Measurements from ENCODE around the gene SMYD5.

SMYD5 gene

GRCh38 chr2:73205611-73206010 lies 8.4 kb upstream of the SMYD5 start:
- H3K27ac ChIP-seq (ENCODE audit: insufficient read depth in 1 of 2, low read depth in 1 of 2, low read length in 2 of 2, poor library complexity in 1 of 2, severe bottlenecking in 2 of 2): no peak overlapping the region
- no peak for DNase-seq
- H3K4me1 ChIP-seq (ENCODE audit: control extremely low read depth in 1 of 4, control insufficient read depth in 4 of 4, insufficient read depth in 4 of 4, low read length in 3 of 4): peaks cover 0 to 17% (median 14%) of the 10 kb centered on the region in 4 experiments
- POLR2A ChIA-PET: no interaction called here
- no peaks in the 10 kb centered on the region for H3K36me3 ChIP-seq (ENCODE audit: control insufficient read depth in 4 of 4, insufficient read depth in 4 of 4, low read length in 3 of 4)
- peaks cover 0 to 5% (median 4%) of the 10 kb centered on the region in 5 experiments for H3K9me3 ChIP-seq (ENCODE audit: control extremely low read depth in 1 of 5, control insufficient read depth in 4 of 5, insufficient read depth in 2 of 5, low read depth in 1 of 5, low read length in 4 of 5)
- H3K27me3 ChIP-seq (replicated peaks in 2 of 5; ENCODE audit: control insufficient read depth in 4 of 5, insufficient read depth in 5 of 5, low read length in 4 of 5): peaks cover 8 to 47% (median 17%) of the 10 kb centered on the region in 5 experiments
- H3K4me3 ChIP-seq (ENCODE audit: control insufficient read depth in 1 of 7, extremely low read depth in 1 of 7, insufficient read depth in 4 of 7, low read depth in 2 of 7, low read length in 6 of 7): no peak overlapping the region
- CTCF ChIA-PET: interaction anchor here (1.0 kb wide), 1 partner anchor 313 kb away, joined by 3 read pairs; no protein-coding TSS in a partner anchor
- 93% methylated on average over 4 of the region's 6 CpGs for WGBS (ENCODE audit: insufficient coverage)

GRCh38 chr2:73208258-73208657 lies 5.8 kb upstream of the SMYD5 start:
- H3K9me3 ChIP-seq (ENCODE audit: control extremely low read depth in 1 of 5, control insufficient read depth in 4 of 5, insufficient read depth in 2 of 5, low read depth in 1 of 5, low read length in 4 of 5): no peaks in the 10 kb centered on the region
- H3K36me3 ChIP-seq (ENCODE audit: control insufficient read depth in 4 of 4, insufficient read depth in 4 of 4, low read length in 3 of 4): no peaks in the 10 kb centered on the region
- no peak overlapping the region for H3K27ac ChIP-seq (ENCODE audit: insufficient read depth in 1 of 2, low read depth in 1 of 2, low read length in 2 of 2, poor library complexity in 1 of 2, severe bottlenecking in 2 of 2)
- WGBS (ENCODE audit: insufficient coverage): 100% methylated on average over 1 of the region's 3 CpGs
- ChIA-PET POLR2A (no interaction called here), CTCF (interaction anchor here (0.6 to 1.5 kb wide), 4 partner anchors 11 to 122 kb away, joined by 3 to 4 read pairs (median 3); no protein-coding TSS in a partner anchor)
- H3K4me1 ChIP-seq (ENCODE audit: control extremely low read depth in 1 of 4, control insufficient read depth in 4 of 4, insufficient read depth in 4 of 4, low read length in 3 of 4): peaks cover 0 to 12% (median 9%) of the 10 kb centered on the region in 4 experiments
- H3K4me3 ChIP-seq (ENCODE audit: control insufficient read depth in 1 of 7, extremely low read depth in 1 of 7, insufficient read depth in 4 of 7, low read depth in 2 of 7, low read length in 6 of 7): no peak overlapping the region
- H3K27me3 ChIP-seq (replicated peaks in 2 of 5; ENCODE audit: control insufficient read depth in 4 of 5, insufficient read depth in 5 of 5, low read length in 4 of 5): peaks cover 5 to 23% (median 8%) of the 10 kb centered on the region in 5 experiments
- DNase-seq: no peak

- no peak for DNase-seq
- WGBS (ENCODE audit: insufficient coverage): 97% methylated on average over 4 of the region's 4 CpGs
- peaks cover 5 to 22% (median 21%) of the 10 kb centered on the region in 4 experiments for H3K4me1 ChIP-seq (ENCODE audit: control extremely low read depth in 1 of 4, control insufficient read depth in 4 of 4, insufficient read depth in 4 of 4, low read length in 3 of 4)
- H3K9me3 ChIP-seq (ENCODE audit: control extremely low read depth in 1 of 5, control insufficient read depth in 4 of 5, insufficient read depth in 2 of 5, low read depth in 1 of 5, low read length in 4 of 5): no peaks in the 10 kb centered on the region
- H3K4me3 ChIP-seq (ENCODE audit: control insufficient read depth in 1 of 7, extremely low read depth in 1 of 7, insufficient read depth in 4 of 7, low read depth in 2 of 7, low read length in 6 of 7): no peak overlapping the region
- CTCF ChIA-PET: interaction anchor here (0.6 to 5.6 kb wide), 12 partner anchors 13 to 317 kb away, joined by 3 to 59 read pairs (median 4); partner anchors contain the start of gene PRADC1
- POLR2A ChIA-PET: no interaction called here
- peaks cover 0 to 11% (median 3%) of the 10 kb centered on the region in 5 experiments for H3K27me3 ChIP-seq (replicated peaks in 2 of 5; ENCODE audit: control insufficient read depth in 4 of 5, insufficient read depth in 5 of 5, low read length in 4 of 5)
- H3K27ac ChIP-seq (ENCODE audit: insufficient read depth in 1 of 2, low read depth in 1 of 2, low read length in 2 of 2, poor library complexity in 1 of 2, severe bottlenecking in 2 of 2): no peak overlapping the region
- no peaks in the 10 kb centered on the region for H3K36me3 ChIP-seq (ENCODE audit: control insufficient read depth in 4 of 4, insufficient read depth in 4 of 4, low read length in 3 of 4)
Observed at GRCh38 chr2:73210019-73210418, 4.0 kb upstream of the SMYD5 start.

GRCh38 chr2:73210696-73211095 lies 3.3 kb upstream of the SMYD5 start:
- Histone ChIP-seq H3K27me3 (replicated peaks in 2 of 5; ENCODE audit: control insufficient read depth in 4 of 5, insufficient read depth in 5 of 5, low read length in 4 of 5) (peaks cover 0 to 6% (median 0%) of the 10 kb centered on the region in 5 experiments), H3K4me3 (ENCODE audit: control insufficient read depth in 1 of 7, extremely low read depth in 1 of 7, insufficient read depth in 4 of 7, low read depth in 2 of 7, low read length in 6 of 7) (no peak overlapping the region), H3K27ac (ENCODE audit: insufficient read depth in 1 of 2, low read depth in 1 of 2, low read length in 2 of 2, poor library complexity in 1 of 2, severe bottlenecking in 2 of 2) (no peak overlapping the region), H3K36me3 (ENCODE audit: control insufficient read depth in 4 of 4, insufficient read depth in 4 of 4, low read length in 3 of 4) (no peaks in the 10 kb centered on the region), H3K4me1 (ENCODE audit: control extremely low read depth in 1 of 4, control insufficient read depth in 4 of 4, insufficient read depth in 4 of 4, low read length in 3 of 4) (peaks cover 5 to 28% (median 23%) of the 10 kb centered on the region in 4 experiments), H3K9me3 (ENCODE audit: control extremely low read depth in 1 of 5, control insufficient read depth in 4 of 5, insufficient read depth in 2 of 5, low read depth in 1 of 5, low read length in 4 of 5) (no peaks in the 10 kb centered on the region)
- ChIA-PET POLR2A (no interaction called here), CTCF (interaction anchor here (0.6 to 5.6 kb wide), 9 partner anchors 9 to 970 kb away, joined by 3 to 59 read pairs (median 3); no protein-coding TSS in a partner anchor)
- 97% methylated on average over 5 of the region's 6 CpGs for WGBS (ENCODE audit: insufficient coverage)
- DNase-seq: no peak

- 91% methylated on average over 2 of the region's 7 CpGs for WGBS (ENCODE audit: insufficient coverage)
- POLR2A ChIA-PET: no interaction called here
- Histone ChIP-seq H3K27ac (ENCODE audit: insufficient read depth in 1 of 2, low read depth in 1 of 2, low read length in 2 of 2, poor library complexity in 1 of 2, severe bottlenecking in 2 of 2) (no peak overlapping the region), H3K27me3 (replicated peaks in 2 of 5; ENCODE audit: control insufficient read depth in 4 of 5, insufficient read depth in 5 of 5, low read length in 4 of 5) (peaks cover 0 to 3% (median 0%) of the 10 kb centered on the region in 5 experiments), H3K4me3 (ENCODE audit: control insufficient read depth in 1 of 7, extremely low read depth in 1 of 7, insufficient read depth in 4 of 7, low read depth in 2 of 7, low read length in 6 of 7) (no peak overlapping the region), H3K4me1 (ENCODE audit: control extremely low read depth in 1 of 4, control insufficient read depth in 4 of 4, insufficient read depth in 4 of 4, low read length in 3 of 4) (peaks cover 5 to 28% (median 23%) of the 10 kb centered on the region in 4 experiments), H3K9me3 (ENCODE audit: control extremely low read depth in 1 of 5, control insufficient read depth in 4 of 5, insufficient read depth in 2 of 5, low read depth in 1 of 5, low read length in 4 of 5) (no peaks in the 10 kb centered on the region), H3K36me3 (ENCODE audit: control insufficient read depth in 4 of 4, insufficient read depth in 4 of 4, low read length in 3 of 4) (no peaks in the 10 kb centered on the region)
- DNase-seq: no peak
- CTCF ChIA-PET: interaction anchor here (0.6 to 5.6 kb wide), 23 partner anchors 7 to 796 kb away, joined by 3 to 59 read pairs (median 4); partner anchors contain the start of genes CCT7 and PRADC1
Observed at GRCh38 chr2:73212098-73212447, 2.0 kb upstream of the SMYD5 start.

- Histone ChIP-seq H3K4me1 (ENCODE audit: control extremely low read depth in 1 of 4, control insufficient read depth in 4 of 4, insufficient read depth in 4 of 4, low read length in 3 of 4) (peaks cover 5 to 28% (median 23%) of the 10 kb centered on the region in 4 experiments), H3K36me3 (ENCODE audit: control insufficient read depth in 4 of 4, insufficient read depth in 4 of 4, low read length in 3 of 4) (no peaks in the 10 kb centered on the region), H3K27me3 (replicated peaks in 2 of 5; ENCODE audit: control insufficient read depth in 4 of 5, insufficient read depth in 5 of 5, low read length in 4 of 5) (peaks cover 0 to 3% (median 0%) of the 10 kb centered on the region in 5 experiments), H3K4me3 (ENCODE audit: control insufficient read depth in 1 of 7, extremely low read depth in 1 of 7, insufficient read depth in 4 of 7, low read depth in 2 of 7, low read length in 6 of 7) (peak overlapping the region in 3 of 7 experiments; percentile 8 to 77 (median 8)), H3K27ac (ENCODE audit: insufficient read depth in 1 of 2, low read depth in 1 of 2, low read length in 2 of 2, poor library complexity in 1 of 2, severe bottlenecking in 2 of 2) (no peak overlapping the region), H3K9me3 (ENCODE audit: control extremely low read depth in 1 of 5, control insufficient read depth in 4 of 5, insufficient read depth in 2 of 5, low read depth in 1 of 5, low read length in 4 of 5) (no peaks in the 10 kb centered on the region)
- DNase-seq: peak; percentile 74 to 88 (median 82)
- ChIA-PET CTCF (interaction anchor here (0.5 to 5.6 kb wide), 27 partner anchors 8 to 796 kb away, joined by 3 to 59 read pairs (median 3); partner anchors contain the start of genes CCT7 and PRADC1), POLR2A (interaction anchor here (0.9 kb wide), 1 partner anchor 21 kb away, joined by 3 read pairs; the partner anchor contains the start of gene CCT7)
- 62% methylated on average over 16 of the region's 20 CpGs for WGBS (ENCODE audit: insufficient coverage)
Observed at GRCh38 chr2:73212448-73213176, 1.4 kb upstream of the SMYD5 start.

DNA sequence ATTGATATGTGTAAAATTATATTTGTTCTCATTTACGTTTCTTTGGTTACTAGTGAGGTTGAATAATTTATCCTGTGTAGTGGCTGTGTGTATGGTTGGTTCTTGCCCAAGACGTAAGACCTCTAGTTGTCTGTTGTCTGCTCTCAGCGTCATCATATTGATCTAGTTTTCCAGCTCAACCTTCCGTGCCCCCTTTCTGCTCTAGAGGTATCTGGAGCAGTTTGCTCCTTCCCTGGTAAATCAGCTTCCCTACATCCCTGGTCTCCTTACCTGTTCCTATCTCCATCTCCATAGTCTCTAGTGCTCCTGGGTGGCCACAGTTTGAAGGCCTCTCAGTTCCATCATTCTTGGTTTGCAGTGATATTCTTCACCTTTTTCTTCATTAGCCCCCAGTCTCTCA lies 1.2 kb downstream of the SMYD5 start:
- H3K27ac ChIP-seq (ENCODE audit: insufficient read depth in 1 of 2, low read depth in 1 of 2, low read length in 2 of 2, poor library complexity in 1 of 2, severe bottlenecking in 2 of 2): no peak overlapping the region
- ChIA-PET CTCF (interaction anchor here (0.7 to 2.2 kb wide), 5 partner anchors 9 to 75 kb away, joined by 3 to 11 read pairs (median 3); partner anchors contain the start of gene PRADC1), POLR2A (no interaction called here)
- DNase-seq: no peak
- H3K36me3 ChIP-seq (ENCODE audit: control insufficient read depth in 4 of 4, insufficient read depth in 4 of 4, low read length in 3 of 4): peaks cover 3 to 13% (median 8%) of the 10 kb centered on the region in 4 experiments
- peaks cover 0 to 3% (median 0%) of the 10 kb centered on the region in 5 experiments for H3K27me3 ChIP-seq (replicated peaks in 2 of 5; ENCODE audit: control insufficient read depth in 4 of 5, insufficient read depth in 5 of 5, low read length in 4 of 5)
- peaks cover 5 to 28% (median 23%) of the 10 kb centered on the region in 4 experiments for H3K4me1 ChIP-seq (ENCODE audit: control extremely low read depth in 1 of 4, control insufficient read depth in 4 of 4, insufficient read depth in 4 of 4, low read length in 3 of 4)
- 92% methylated on average over 2 of the region's 4 CpGs for WGBS (ENCODE audit: insufficient coverage)
- H3K4me3 ChIP-seq (ENCODE audit: control insufficient read depth in 1 of 7, extremely low read depth in 1 of 7, insufficient read depth in 4 of 7, low read depth in 2 of 7, low read length in 6 of 7): peak overlapping the region in 3 of 7 experiments; percentile 22 to 93 (median 84)
- no peaks in the 10 kb centered on the region for H3K9me3 ChIP-seq (ENCODE audit: control extremely low read depth in 1 of 5, control insufficient read depth in 4 of 5, insufficient read depth in 2 of 5, low read depth in 1 of 5, low read length in 4 of 5)
